ENCODE data around the gene LRRC63.

Gene LRRC63

DNA sequence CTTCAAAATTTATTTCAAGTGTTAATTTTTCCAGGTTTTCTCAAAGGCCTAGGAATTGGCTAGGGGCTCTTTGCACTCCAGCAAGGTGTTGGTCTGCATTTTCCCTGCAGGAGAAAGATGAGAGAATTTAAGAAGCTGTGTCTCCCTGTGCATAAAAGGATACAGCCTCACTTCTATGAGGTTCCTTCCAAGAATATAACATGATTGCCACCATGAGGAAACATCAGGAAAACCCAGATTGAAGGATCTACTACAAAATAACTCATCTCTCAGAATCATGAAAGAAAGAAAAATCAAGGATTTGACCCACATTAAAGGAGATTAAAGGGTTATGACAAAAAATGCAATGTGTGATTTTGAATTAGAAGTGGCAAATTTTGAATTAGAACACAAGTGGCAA lies 105.4 kb downstream of the LRRC63 start:
- no peak for DNase-seq (ENCODE audit: low spot score)
- in situ Hi-C loops (cut with MboI; ENCODE audit: low sequenced_read_pairs, unreplicated experiment) = no loop called here

DNA sequence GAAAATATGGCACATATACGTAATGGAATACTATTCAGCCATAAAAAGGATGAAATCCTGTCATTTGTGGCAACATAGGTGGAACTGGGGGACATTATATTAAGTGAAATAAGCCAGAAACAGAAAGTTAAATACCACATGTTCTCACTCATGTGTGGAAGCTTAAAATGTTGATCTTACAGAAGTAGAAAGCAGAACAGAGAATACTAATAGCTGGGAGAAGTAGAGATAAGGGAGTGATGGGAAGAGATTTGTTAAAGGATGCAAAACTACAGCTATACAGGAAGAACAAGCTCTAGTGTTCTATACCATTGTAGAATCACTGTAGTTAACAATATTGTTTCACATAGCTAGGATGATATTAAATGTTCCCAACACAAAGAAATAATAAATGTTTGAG lies 107.3 kb downstream of the LRRC63 start:
- in situ Hi-C loops (cut with MboI; ENCODE audit: low sequenced_read_pairs, unreplicated experiment) = no loop called here
- TF ChIP-seq, protein P1, sequence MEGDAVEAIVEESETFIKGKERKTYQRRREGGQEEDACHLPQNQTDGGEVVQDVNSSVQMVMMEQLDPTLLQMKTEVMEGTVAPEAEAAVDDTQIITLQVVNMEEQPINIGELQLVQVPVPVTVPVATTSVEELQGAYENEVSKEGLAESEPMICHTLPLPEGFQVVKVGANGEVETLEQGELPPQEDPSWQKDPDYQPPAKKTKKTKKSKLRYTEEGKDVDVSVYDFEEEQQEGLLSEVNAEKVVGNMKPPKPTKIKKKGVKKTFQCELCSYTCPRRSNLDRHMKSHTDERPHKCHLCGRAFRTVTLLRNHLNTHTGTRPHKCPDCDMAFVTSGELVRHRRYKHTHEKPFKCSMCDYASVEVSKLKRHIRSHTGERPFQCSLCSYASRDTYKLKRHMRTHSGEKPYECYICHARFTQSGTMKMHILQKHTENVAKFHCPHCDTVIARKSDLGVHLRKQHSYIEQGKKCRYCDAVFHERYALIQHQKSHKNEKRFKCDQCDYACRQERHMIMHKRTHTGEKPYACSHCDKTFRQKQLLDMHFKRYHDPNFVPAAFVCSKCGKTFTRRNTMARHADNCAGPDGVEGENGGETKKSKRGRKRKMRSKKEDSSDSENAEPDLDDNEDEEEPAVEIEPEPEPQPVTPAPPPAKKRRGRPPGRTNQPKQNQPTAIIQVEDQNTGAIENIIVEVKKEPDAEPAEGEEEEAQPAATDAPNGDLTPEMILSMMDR (IDR thresholded peaks at IDR 0.05; ENCODE audit: borderline replicate concordance, control extremely low read depth, extremely low read depth, insufficient read depth, missing control alignments) = no peak
- DNase-seq (ENCODE audit: low spot score) = no peak

More for the DNA sequence above, 105.4 kb downstream of the LRRC63 start:
- TF ChIP-seq, protein P1 (IDR thresholded peaks at IDR 0.05; ENCODE audit: borderline replicate concordance, control extremely low read depth, extremely low read depth, insufficient read depth, missing control alignments) = no peak

DNA sequence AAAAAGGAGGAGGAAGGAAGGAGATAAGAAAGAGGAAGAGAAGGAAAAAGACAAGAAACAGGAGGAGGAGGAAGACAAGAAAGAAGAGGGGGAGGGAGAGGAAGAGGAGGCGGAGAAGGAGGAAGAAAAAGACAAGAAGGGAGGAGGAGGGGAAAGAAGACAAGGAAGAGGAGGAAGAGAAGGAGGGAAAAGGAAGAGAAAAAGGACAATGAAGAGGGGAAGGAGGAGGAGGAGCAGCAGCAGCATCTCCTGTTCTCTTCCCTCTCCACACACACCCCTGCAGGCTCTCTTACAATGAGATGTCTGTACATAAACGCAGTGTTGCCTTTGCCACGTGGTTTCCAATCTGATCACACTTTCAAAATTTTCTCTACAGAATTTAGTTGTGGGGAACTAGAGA lies 108.7 kb downstream of the LRRC63 start:
- DNase-seq (ENCODE audit: low spot score) = no peak
- in situ Hi-C loops (cut with MboI; ENCODE audit: low sequenced_read_pairs, unreplicated experiment) = no loop called here
- TF ChIP-seq, protein P1 (IDR thresholded peaks at IDR 0.05; ENCODE audit: borderline replicate concordance, control extremely low read depth, extremely low read depth, insufficient read depth, missing control alignments) = no peak

DNA sequence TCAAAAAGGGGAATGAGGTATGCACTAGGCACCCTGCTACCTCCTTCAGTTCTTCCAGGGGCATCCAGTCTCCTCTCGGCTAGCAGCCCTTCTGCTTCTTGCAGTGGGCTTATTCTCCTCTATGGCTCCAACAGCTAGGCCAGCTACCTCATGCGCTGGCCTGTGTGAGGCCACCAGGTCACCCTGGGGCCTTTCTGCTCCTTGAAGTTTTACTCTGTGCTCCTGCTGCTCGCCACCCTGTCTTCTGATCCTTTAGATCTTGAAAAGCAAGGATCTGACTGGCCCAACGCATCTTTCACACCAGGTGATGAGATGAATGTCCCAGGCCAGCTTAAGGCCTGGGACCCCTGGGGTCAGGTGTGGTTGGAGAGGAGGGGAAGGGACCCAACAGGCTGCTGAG lies 109.1 kb downstream of the LRRC63 start:
- DNase-seq (ENCODE audit: low spot score) = no peak
- in situ Hi-C loops (cut with MboI; ENCODE audit: low sequenced_read_pairs, unreplicated experiment) = no loop called here
- TF ChIP-seq, protein P1 (IDR thresholded peaks at IDR 0.05; ENCODE audit: borderline replicate concordance, control extremely low read depth, extremely low read depth, insufficient read depth, missing control alignments) = no peak

DNA sequence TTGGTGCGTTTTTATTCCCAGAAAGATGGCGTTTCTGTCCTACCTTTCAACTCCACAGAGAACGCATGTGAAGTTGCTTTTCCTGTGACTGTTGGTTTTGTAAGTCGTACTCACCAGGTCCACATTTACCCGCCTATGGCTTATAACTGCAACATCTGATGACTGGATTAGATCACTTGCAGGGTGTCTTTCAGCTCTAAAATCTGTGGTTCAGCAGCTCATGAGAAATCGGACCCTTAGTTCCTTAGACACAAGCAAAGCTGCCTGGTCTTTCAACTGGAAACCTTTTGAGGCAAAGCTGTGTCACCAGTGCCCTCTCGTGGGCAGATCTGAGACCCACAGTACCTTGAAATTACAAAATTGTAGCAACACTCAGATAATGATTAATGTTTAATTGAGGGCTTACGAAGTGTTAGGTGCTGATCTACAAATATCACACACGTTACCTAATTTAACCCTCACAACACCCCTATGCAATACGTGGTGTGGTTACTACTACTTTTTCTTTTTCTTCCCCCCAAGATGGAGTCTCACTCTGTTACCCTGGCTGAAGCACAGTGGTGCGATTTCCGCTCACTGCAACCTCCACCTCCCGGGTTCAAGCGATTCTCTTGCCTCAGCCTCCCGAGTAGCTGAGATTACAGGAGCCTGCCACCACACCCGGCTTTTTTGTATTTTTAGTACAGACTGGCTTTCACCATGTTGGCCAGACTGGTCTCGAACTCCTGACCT lies 109.9 kb downstream of the LRRC63 start:
- DNase-seq (ENCODE audit: low spot score) = peak; percentile 74
- TF ChIP-seq, protein P1 (IDR thresholded peaks at IDR 0.05; ENCODE audit: borderline replicate concordance, control extremely low read depth, extremely low read depth, insufficient read depth, missing control alignments) = peak; percentile 65
- in situ Hi-C loops (cut with MboI; ENCODE audit: low sequenced_read_pairs, unreplicated experiment) = no loop called here

DNA sequence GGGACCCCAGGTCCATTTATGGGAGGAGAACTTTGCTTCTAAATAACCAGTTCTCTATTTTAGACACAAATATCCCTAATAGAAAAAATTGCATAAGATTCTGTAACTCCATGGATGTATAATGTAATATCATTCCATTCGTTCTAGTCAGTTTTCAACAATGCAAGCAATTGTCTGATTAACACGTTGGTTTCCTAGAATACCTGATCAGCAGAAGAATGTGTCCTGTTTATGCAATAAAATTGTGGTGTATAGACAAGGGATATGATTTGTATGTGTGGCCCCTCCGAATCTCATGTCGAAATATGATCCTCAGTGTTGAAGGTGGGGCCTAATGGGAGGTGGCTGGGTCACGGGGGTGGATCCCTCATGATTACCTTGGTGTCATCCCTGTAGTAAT lies 113.2 kb downstream of the LRRC63 start:
- in situ Hi-C loops (cut with MboI; ENCODE audit: low sequenced_read_pairs, unreplicated experiment) = no loop called here
- DNase-seq (ENCODE audit: low spot score) = no peak
- TF ChIP-seq, protein P1 (IDR thresholded peaks at IDR 0.05; ENCODE audit: borderline replicate concordance, control extremely low read depth, extremely low read depth, insufficient read depth, missing control alignments) = no peak
